GM23338 (cell line): ENCODE data around the gene ZBTB48. TPM values are rescaled to one million over a fixed set of nuclear protein-coding genes. Genes with fewer than 3 reads are reported as not detected.

Experiments
- ATAC-seq: fragments of 200-7000 bp; cut with Tn5 transposase; 3 replicates; pipeline ENCODE4 v1.9.1; 2020
- DNase-seq: peaks from one replicate; pipeline ENCODE4 v3.0.0-alpha.2; 2015; ENCODE audit warnings: low spot score
- H2AFZ ChIP-seq: fragments of 200-600 bp; sonication (generic); 2 replicates; pipeline ENCODE4 v1.8.0; 2016; ENCODE audit warnings: antibody characterized with exemption, mild to moderate bottlenecking, moderate library complexity
- H3F3A ChIP-seq: fragments of 200-600 bp; sonication (generic); replicated peaks from 2 replicates; pipeline ENCODE4 v1.8.0; 2017; ENCODE audit warnings: antibody characterized with exemption, mixed run types, low read depth
- H3K27ac ChIP-seq: fragments of 200-600 bp; sonication (generic); 2 replicates; pipeline ENCODE4 v1.6.1; 2016; ENCODE audit warnings: low read depth
- H3K27me3 ChIP-seq: fragments of 200-600 bp; sonication (generic); 2 replicates; pipeline ENCODE4 v1.8.0; 2016; ENCODE audit warnings: mild to moderate bottlenecking, mixed run types, moderate library complexity; ENCODE audit not compliant: insufficient read depth
- H3K36me3 ChIP-seq: fragments of 200-600 bp; sonication (generic); 2 replicates; pipeline ENCODE4 v1.8.0; 2016; ENCODE audit warnings: mild to moderate bottlenecking; ENCODE audit not compliant: insufficient read depth
- H3K4me1 ChIP-seq: fragments of 200-600 bp; sonication (generic); 2 replicates; pipeline ENCODE4 v1.8.0; 2016; ENCODE audit warnings: mild to moderate bottlenecking, moderate library complexity; ENCODE audit not compliant: insufficient read depth
- H3K4me2 ChIP-seq: fragments of 200-600 bp; sonication (generic); 2 replicates; pipeline ENCODE4 v1.7.1; 2017; ENCODE audit warnings: mixed run types
- H3K4me3 ChIP-seq: fragments of 200-600 bp; sonication (generic); 2 replicates; pipeline ENCODE4 v1.6.1; 2016; ENCODE audit warnings: mixed run types
- H3K79me2 ChIP-seq: fragments of 200-600 bp; sonication (generic); replicated peaks from 2 replicates; pipeline ENCODE4 v1.8.0; 2017; ENCODE audit warnings: mild to moderate bottlenecking; ENCODE audit not compliant: insufficient read depth
- H3K9me2 ChIP-seq: fragments of 200-600 bp; sonication (generic); 2 replicates; pipeline ENCODE4 v1.8.0; 2017; ENCODE audit not compliant: insufficient read depth
- H4K20me1 ChIP-seq: fragments of 200-600 bp; sonication (generic); replicated peaks from 2 replicates; pipeline ENCODE4 v1.8.0; 2017; ENCODE audit warnings: mild to moderate bottlenecking; ENCODE audit not compliant: insufficient read depth
- H3K27ac Mint-ChIP-seq: 2 replicates; pipeline ENCODE4 v1.8.0; 2020; ENCODE audit warnings: inconsistent platforms, mild to moderate bottlenecking, moderate library complexity, mixed read lengths
- H3K27me3 Mint-ChIP-seq: 3 replicates; pipeline ENCODE4 v1.8.0; 2022; ENCODE audit warnings: low read depth, mild to moderate bottlenecking, moderate library complexity, mixed read lengths, inconsistent platforms; ENCODE audit not compliant: insufficient read depth, poor library complexity
- H3K36me3 Mint-ChIP-seq: 3 replicates; pipeline ENCODE4 v1.8.0; 2021; ENCODE audit warnings: low read depth, mild to moderate bottlenecking, inconsistent platforms, moderate library complexity, mixed read lengths
- H3K4me1 Mint-ChIP-seq: 3 replicates; pipeline ENCODE4 v1.8.0; 2020; ENCODE audit warnings: mild to moderate bottlenecking, inconsistent platforms, mixed read lengths
- H3K4me3 Mint-ChIP-seq: 3 replicates; pipeline ENCODE4 v1.8.0; 2021; ENCODE audit warnings: moderate library complexity, mild to moderate bottlenecking, inconsistent platforms, mixed read lengths
- H3K9me3 Mint-ChIP-seq: 3 replicates; pipeline ENCODE4 v1.8.0; 2020; ENCODE audit warnings: moderate library complexity, mild to moderate bottlenecking, inconsistent platforms, mixed read lengths
- CREB1 ChIP-seq: fragments of 250-450 bp; sonication (Bioruptor Pico); IDR thresholded peaks from 2 replicates; pipeline ENCODE4 v1.5.0; 2020; ENCODE audit warnings: low read depth, mild to moderate bottlenecking, moderate library complexity
- EZH2 ChIP-seq: fragments of 200-600 bp; sonication (generic); IDR thresholded peaks from one replicate; pipeline ENCODE4 v1.8.0; 2017; ENCODE audit warnings: antibody characterized with exemption, mild to moderate bottlenecking, low read depth; ENCODE audit not compliant: unreplicated experiment
- EZH2phosphoT487 ChIP-seq: fragments of 200-600 bp; sonication (generic); IDR thresholded peaks from one replicate; pipeline ENCODE4 v1.8.1; 2018; ENCODE audit warnings: antibody characterized with exemption; ENCODE audit not compliant: unreplicated experiment
- JUNB ChIP-seq: IDR thresholded peaks from one replicate; pipeline ENCODE4 v1.6.1; 2016; ENCODE audit warnings: antibody characterized with exemption; ENCODE audit not compliant: unreplicated experiment
- NANOG ChIP-seq: IDR thresholded peaks from 2 replicates; pipeline ENCODE4 v1.6.1; 2016; ENCODE audit warnings: antibody characterized with exemption, borderline replicate concordance
- POLR2AphosphoS5 ChIP-seq: IDR thresholded peaks from 2 replicates; pipeline ENCODE4 v1.6.1; 2016; ENCODE audit warnings: antibody characterized with exemption, low read depth
- STAT1 ChIP-seq: IDR thresholded peaks from one replicate; pipeline ENCODE4 v1.6.1; 2016; ENCODE audit warnings: antibody characterized with exemption; ENCODE audit not compliant: unreplicated experiment
- ZNF114 ChIP-seq: fragments of 250-450 bp; sonication (Bioruptor Pico); IDR thresholded peaks from 2 replicates; pipeline ENCODE4 v1.5.0; 2020; ENCODE audit warnings: mild to moderate bottlenecking, moderate library complexity
- ZNF331 ChIP-seq: fragments of 250-450 bp; sonication (Bioruptor Pico); IDR thresholded peaks from 2 replicates; pipeline ENCODE4 v1.5.0; 2020; ENCODE audit warnings: low read depth, mild to moderate bottlenecking, moderate library complexity
- polyA plus RNA-seq: library from polyadenylated mRNA; unstranded; fragments of >200 nt; fragmentation: Nextera tagmentation; extraction: Ambion mirVana; gene quantifications from 2 replicates; pipeline ENCODE4 v1.2.1, GENCODE V29; 2016
- total RNA-seq: library from RNA; depleted of rRNA; stranded (reverse); fragments of >200 nt; shearing (Covaris generic); gene quantifications from 2 replicates; pipeline ENCODE4 v1.2.3, GENCODE V29; 2014
- TF ChIP-seq, protein P1 (sequence below): IDR thresholded peaks from 2 replicates; pipeline ENCODE4 v1.6.1; 2016; ENCODE audit warnings: antibody characterized with exemption
- TF ChIP-seq, protein P2 (sequence below), 2 experiments: fragments of 200-600 bp in 1 of 2; sonication (generic) in 1 of 2; conservative IDR thresholded peaks; 2 replicates each; pipeline versions ENCODE4 v1.5.1 to v1.6.1; 2016 to 2017; ENCODE audit warnings: antibody characterized with exemption in 2 of 2, low read depth in 2 of 2, mild to moderate bottlenecking in 2 of 2, moderate library complexity in 1 of 2
- TF ChIP-seq, protein P3 (sequence below): fragments of 250-450 bp; sonication (Bioruptor Pico); IDR thresholded peaks from 2 replicates; pipeline ENCODE4 v1.5.0; 2020; ENCODE audit warnings: mild to moderate bottlenecking, moderate library complexity
- TF ChIP-seq, protein P4 (sequence below): IDR thresholded peaks from one replicate; pipeline ENCODE4 v1.6.1; 2018; ENCODE audit warnings: antibody characterized with exemption; ENCODE audit not compliant: unreplicated experiment

ZBTB48 gene
- total and polyA plus RNA-seq, 2 experiments from 2014 or later = 17.3 to 25.5 TPM

DNA sequence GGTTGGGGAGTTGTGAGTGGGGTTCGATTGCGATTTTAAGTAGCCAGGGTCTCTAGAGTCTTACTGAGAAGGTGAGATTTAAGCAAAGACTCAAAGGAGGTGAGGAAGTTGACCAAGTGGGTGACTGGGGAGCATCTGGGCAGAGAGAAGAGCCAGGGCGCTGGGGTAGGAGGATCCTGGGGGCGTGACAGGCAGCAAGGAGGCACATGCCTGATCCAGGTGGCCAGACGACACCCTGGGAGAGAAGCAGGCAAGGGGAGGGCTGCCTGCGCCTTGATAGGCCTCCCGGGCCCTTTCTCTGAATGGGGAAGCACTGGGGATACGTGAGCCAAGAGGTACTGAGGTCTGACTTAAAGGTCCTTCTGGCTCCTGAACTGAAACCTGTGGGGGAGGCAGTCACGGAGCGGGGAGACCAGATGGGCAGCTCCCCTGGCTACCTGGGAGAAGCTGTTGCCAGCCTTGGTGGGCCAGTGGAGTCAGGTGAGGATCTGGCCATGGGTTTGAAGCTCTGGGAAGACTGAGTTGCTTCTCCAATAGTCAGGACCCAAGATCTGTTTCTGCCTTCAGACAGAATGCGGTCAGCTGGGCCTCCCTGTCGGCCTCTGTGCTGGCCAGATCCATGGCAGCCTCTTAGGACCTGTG lies 5.4 kb downstream of the ZBTB48 start:
- H3K4me2 ChIP-seq = no peak overlapping the region
- ATAC-seq (peak; percentile 9; the same call in 2 of the 3 replicates), DNase-seq (no peak)
- H2AFZ ChIP-seq = no peak overlapping the region
- Mint-ChIP-seq H3K4me3 (no peak overlapping the region; the same call in 2 of the 3 replicates), H3K36me3 (peaks cover 15% of the 10 kb centered on the region), H3K9me3 (no peaks in the 10 kb centered on the region), H3K4me1 (peaks cover 11% of the 10 kb centered on the region), H3K27me3 (peaks cover 19% of the 10 kb centered on the region), H3K27ac (peak overlapping the region; percentile 5)
- H3K36me3 ChIP-seq = no peaks in the 10 kb centered on the region
- no peaks in the 10 kb centered on the region for H3K27me3 ChIP-seq
- H3K79me2 ChIP-seq = peaks cover 16% of the 10 kb centered on the region
- TF ChIP-seq CREB1 (CRISPR knock-in tag) (no peak), ZNF331 (CRISPR knock-in tag) (no peak), ZNF114 (CRISPR knock-in tag) (no peak), STAT1 (no peak), EZH2phosphoT487 (no peak), POLR2AphosphoS5 (no peak; the same call in 1 of the 2 replicates), JUNB (no peak), NANOG (no peak), EZH2 (no peak)
- TF ChIP-seq, protein P1, sequence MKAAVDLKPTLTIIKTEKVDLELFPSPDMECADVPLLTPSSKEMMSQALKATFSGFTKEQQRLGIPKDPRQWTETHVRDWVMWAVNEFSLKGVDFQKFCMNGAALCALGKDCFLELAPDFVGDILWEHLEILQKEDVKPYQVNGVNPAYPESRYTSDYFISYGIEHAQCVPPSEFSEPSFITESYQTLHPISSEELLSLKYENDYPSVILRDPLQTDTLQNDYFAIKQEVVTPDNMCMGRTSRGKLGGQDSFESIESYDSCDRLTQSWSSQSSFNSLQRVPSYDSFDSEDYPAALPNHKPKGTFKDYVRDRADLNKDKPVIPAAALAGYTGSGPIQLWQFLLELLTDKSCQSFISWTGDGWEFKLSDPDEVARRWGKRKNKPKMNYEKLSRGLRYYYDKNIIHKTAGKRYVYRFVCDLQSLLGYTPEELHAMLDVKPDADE = no peak
- TF ChIP-seq, protein P2, sequence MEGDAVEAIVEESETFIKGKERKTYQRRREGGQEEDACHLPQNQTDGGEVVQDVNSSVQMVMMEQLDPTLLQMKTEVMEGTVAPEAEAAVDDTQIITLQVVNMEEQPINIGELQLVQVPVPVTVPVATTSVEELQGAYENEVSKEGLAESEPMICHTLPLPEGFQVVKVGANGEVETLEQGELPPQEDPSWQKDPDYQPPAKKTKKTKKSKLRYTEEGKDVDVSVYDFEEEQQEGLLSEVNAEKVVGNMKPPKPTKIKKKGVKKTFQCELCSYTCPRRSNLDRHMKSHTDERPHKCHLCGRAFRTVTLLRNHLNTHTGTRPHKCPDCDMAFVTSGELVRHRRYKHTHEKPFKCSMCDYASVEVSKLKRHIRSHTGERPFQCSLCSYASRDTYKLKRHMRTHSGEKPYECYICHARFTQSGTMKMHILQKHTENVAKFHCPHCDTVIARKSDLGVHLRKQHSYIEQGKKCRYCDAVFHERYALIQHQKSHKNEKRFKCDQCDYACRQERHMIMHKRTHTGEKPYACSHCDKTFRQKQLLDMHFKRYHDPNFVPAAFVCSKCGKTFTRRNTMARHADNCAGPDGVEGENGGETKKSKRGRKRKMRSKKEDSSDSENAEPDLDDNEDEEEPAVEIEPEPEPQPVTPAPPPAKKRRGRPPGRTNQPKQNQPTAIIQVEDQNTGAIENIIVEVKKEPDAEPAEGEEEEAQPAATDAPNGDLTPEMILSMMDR (conservative IDR thresholded peaks at IDR 0.05; ENCODE audit: low read depth in 2 of 2) = no peak
- TF ChIP-seq, protein P3, sequence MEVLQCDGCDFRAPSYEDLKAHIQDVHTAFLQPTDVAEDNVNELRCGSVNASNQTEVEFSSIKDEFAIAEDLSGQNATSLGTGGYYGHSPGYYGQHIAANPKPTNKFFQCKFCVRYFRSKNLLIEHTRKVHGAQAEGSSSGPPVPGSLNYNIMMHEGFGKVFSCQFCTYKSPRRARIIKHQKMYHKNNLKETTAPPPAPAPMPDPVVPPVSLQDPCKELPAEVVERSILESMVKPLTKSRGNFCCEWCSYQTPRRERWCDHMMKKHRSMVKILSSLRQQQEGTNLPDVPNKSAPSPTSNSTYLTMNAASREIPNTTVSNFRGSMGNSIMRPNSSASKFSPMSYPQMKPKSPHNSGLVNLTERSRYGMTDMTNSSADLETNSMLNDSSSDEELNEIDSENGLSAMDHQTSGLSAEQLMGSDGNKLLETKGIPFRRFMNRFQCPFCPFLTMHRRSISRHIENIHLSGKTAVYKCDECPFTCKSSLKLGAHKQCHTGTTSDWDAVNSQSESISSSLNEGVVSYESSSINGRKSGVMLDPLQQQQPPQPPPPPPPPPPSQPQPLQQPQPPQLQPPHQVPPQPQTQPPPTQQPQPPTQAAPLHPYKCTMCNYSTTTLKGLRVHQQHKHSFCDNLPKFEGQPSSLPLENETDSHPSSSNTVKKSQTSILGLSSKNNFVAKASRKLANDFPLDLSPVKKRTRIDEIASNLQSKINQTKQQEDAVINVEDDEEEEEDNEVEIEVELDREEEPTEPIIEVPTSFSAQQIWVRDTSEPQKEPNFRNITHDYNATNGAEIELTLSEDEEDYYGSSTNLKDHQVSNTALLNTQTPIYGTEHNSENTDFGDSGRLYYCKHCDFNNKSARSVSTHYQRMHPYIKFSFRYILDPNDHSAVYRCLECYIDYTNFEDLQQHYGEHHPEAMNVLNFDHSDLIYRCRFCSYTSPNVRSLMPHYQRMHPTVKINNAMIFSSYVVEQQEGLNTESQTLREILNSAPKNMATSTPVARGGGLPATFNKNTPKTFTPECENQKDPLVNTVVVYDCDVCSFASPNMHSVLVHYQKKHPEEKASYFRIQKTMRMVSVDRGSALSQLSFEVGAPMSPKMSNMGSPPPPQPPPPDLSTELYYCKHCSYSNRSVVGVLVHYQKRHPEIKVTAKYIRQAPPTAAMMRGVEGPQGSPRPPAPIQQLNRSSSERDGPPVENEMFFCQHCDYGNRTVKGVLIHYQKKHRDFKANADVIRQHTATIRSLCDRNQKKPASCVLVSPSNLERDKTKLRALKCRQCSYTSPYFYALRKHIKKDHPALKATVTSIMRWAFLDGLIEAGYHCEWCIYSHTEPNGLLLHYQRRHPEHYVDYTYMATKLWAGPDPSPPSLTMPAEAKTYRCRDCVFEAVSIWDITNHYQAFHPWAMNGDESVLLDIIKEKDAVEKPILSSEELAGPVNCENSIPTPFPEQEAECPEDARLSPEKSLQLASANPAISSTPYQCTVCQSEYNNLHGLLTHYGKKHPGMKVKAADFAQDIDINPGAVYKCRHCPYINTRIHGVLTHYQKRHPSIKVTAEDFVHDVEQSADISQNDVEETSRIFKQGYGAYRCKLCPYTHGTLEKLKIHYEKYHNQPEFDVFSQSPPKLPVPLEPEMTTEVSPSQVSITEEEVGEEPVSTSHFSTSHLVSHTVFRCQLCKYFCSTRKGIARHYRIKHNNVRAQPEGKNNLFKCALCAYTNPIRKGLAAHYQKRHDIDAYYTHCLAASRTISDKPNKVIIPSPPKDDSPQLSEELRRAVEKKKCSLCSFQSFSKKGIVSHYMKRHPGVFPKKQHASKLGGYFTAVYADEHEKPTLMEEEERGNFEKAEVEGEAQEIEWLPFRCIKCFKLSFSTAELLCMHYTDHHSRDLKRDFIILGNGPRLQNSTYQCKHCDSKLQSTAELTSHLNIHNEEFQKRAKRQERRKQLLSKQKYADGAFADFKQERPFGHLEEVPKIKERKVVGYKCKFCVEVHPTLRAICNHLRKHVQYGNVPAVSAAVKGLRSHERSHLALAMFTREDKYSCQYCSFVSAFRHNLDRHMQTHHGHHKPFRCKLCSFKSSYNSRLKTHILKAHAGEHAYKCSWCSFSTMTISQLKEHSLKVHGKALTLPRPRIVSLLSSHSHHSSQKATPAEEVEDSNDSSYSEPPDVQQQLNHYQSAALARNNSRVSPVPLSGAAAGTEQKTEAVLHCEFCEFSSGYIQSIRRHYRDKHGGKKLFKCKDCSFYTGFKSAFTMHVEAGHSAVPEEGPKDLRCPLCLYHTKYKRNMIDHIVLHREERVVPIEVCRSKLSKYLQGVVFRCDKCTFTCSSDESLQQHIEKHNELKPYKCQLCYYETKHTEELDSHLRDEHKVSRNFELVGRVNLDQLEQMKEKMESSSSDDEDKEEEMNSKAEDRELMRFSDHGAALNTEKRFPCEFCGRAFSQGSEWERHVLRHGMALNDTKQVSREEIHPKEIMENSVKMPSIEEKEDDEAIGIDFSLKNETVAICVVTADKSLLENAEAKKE (CRISPR knock-in tag) = no peak
- TF ChIP-seq, protein P4, sequence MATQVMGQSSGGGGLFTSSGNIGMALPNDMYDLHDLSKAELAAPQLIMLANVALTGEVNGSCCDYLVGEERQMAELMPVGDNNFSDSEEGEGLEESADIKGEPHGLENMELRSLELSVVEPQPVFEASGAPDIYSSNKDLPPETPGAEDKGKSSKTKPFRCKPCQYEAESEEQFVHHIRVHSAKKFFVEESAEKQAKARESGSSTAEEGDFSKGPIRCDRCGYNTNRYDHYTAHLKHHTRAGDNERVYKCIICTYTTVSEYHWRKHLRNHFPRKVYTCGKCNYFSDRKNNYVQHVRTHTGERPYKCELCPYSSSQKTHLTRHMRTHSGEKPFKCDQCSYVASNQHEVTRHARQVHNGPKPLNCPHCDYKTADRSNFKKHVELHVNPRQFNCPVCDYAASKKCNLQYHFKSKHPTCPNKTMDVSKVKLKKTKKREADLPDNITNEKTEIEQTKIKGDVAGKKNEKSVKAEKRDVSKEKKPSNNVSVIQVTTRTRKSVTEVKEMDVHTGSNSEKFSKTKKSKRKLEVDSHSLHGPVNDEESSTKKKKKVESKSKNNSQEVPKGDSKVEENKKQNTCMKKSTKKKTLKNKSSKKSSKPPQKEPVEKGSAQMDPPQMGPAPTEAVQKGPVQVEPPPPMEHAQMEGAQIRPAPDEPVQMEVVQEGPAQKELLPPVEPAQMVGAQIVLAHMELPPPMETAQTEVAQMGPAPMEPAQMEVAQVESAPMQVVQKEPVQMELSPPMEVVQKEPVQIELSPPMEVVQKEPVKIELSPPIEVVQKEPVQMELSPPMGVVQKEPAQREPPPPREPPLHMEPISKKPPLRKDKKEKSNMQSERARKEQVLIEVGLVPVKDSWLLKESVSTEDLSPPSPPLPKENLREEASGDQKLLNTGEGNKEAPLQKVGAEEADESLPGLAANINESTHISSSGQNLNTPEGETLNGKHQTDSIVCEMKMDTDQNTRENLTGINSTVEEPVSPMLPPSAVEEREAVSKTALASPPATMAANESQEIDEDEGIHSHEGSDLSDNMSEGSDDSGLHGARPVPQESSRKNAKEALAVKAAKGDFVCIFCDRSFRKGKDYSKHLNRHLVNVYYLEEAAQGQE = no peak
- H3K9me2 ChIP-seq = no peaks in the 10 kb centered on the region
- peaks cover 5% of the 10 kb centered on the region; the same call in 1 of the 2 replicates for H4K20me1 ChIP-seq
- H3K27ac ChIP-seq = no peak overlapping the region
- 0 out of 2 replicates have a peak, but pooled peaks cover 7% of the 10 kb centered on the region for H3K4me1 ChIP-seq
- peaks cover 10% of the 10 kb centered on the region; the same call in 1 of the 2 replicates for H3F3A ChIP-seq
- H3K4me3 ChIP-seq = no peak overlapping the region
